Fibroblast of the aortic adventitia (primary cell): ENCODE results near the gene LSP1. TPM values are rescaled to one million over a fixed set of nuclear protein-coding genes. Genes with fewer than 3 reads are reported as not detected.
A peak's percentile ranks its signal among the peaks of the same experiment; 100 is the strongest.

ENCODE experiments used
- DNase-seq: peaks from one replicate; pipeline ENCODE4 v3.0.0-alpha.2; 2010; ENCODE audit warnings: low read depth
- H3K4me3 ChIP-seq: 2 replicates; pipeline ENCODE4 v1.5.1; 2011; ENCODE audit warnings: low read depth, mild to moderate bottlenecking, control low read depth, low read length, moderate library complexity
- total RNA-seq: library from RNA; depleted of rRNA; stranded (reverse); fragments of >200 nt; gene quantifications from 2 replicates; pipeline ENCODE4 v1.2.3, GENCODE V29; 2012; ENCODE audit warnings: low replicate concordance
- TF ChIP-seq, protein P1 (sequence below): IDR thresholded peaks from 2 replicates; pipeline ENCODE4 v1.5.1; 2011; ENCODE audit warnings: mild to moderate bottlenecking, low read length, control low read depth, inconsistent platforms; ENCODE audit not compliant: insufficient read depth

Gene LSP1
- total RNA-seq, 1 donor: 40.2 TPM

DNA sequence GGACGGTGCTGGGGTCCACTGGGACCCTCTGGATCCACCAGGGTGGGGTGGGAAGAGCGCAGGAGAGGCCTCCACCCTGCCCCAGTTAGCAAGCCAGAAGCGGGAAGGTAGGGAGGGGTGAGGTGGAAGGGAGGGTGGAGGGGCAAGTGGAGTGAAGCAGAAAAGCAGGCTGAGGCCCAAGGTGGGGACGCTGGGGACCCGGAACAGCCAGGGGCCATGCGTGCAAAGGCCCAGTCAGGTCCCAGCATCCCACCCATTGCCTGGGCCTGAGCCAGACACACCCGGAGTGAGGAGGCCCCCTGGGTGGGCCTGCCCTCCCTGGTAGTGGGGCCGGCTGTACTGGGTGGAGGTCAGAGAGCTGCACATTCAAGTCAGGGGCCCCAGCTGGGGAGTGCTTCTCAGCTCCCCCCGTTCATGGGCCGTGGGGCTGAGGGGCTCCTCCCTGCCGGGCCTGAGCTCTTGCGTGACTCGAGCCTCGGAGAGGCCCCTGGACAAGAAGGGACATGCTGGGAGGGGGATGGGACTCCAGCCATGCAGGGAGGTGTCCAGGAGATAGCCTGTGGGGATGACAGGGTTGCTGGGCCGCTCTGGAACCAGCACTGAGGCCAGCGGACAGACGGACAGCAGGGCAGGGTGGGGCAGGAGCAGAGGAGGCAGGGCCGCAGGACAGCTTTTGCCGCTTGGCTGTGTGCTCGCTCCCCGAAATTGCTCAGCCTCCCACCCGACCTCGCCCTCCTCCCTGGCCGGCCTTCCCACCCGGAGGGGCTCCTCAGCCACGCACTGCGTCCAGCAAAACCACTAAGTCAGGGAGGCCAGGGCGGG, 74.4 kb downstream of the LSP1 start:
- H3K4me3 ChIP-seq: no peak overlapping the region
- DNase-seq: peak; percentile 25
- TF ChIP-seq, protein P1, sequence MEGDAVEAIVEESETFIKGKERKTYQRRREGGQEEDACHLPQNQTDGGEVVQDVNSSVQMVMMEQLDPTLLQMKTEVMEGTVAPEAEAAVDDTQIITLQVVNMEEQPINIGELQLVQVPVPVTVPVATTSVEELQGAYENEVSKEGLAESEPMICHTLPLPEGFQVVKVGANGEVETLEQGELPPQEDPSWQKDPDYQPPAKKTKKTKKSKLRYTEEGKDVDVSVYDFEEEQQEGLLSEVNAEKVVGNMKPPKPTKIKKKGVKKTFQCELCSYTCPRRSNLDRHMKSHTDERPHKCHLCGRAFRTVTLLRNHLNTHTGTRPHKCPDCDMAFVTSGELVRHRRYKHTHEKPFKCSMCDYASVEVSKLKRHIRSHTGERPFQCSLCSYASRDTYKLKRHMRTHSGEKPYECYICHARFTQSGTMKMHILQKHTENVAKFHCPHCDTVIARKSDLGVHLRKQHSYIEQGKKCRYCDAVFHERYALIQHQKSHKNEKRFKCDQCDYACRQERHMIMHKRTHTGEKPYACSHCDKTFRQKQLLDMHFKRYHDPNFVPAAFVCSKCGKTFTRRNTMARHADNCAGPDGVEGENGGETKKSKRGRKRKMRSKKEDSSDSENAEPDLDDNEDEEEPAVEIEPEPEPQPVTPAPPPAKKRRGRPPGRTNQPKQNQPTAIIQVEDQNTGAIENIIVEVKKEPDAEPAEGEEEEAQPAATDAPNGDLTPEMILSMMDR: no peak

- no peak overlapping the region for H3K4me3 ChIP-seq
- TF ChIP-seq, protein P1: no peak
- DNase-seq: no peak
These were observed 75.1 kb downstream of the LSP1 start for GRCh38 chr11:1927848-1928469.

DNA sequence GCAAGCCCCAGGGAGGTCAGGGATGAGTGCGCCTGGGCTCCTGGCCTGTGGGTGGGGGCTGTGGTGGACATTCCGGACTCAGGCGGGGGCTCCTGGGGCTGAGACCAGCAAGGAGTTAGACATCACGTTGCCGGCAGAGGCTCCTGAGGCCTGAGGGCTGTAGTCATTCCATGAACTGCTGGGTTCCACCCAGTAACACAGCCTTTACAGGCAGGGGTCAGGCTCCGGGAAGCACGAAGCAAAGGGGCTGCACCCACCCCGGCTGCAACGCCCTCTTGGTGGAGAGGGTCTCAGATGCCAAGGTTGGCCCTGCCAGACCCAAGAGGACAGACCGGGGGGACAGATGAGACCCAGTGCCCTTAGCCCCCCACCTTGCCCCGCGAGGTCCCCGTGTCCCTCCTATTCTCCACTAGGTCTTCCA, 75.6 kb downstream of the LSP1 start:
- H3K4me3 ChIP-seq: no peak overlapping the region
- TF ChIP-seq, protein P1: no peak
- no peak for DNase-seq

DNA sequence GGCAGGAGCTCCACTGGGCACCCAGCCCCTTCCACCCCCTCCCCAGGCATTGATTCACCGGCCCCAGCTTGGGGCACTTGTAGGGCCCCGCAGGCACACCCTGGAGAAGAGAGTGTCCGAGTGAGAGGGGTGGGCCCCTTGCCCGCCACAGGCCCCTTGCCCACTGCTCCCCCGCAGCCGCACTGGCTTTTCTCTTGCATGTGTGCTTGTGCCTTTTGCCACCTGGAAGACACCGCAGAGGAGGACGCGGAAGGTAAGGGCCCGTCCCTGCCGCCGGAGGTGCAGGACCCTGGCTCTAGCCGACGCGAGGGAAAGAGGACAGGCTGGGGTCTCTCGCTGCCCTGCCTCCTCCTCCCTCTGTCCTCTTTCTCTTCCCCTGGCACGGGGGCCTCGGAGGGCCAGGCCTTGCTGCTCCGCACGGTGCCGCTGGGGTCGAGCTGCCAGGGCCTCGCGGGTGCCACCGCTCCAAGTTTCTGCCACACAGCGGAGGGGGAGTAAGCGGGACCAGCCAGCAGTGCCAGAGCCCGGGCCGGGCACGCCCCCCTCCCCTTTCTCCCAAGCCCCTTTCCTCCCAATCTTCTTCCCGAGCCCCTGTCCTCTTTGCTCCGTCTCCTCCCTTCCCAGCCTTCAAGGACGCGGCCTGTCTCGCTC, 76.1 kb downstream of the LSP1 start:
- TF ChIP-seq, protein P1: no peak
- no peak for DNase-seq
- H3K4me3 ChIP-seq: no peak overlapping the region

- H3K4me3 ChIP-seq: no peak overlapping the region
- TF ChIP-seq, protein P1: no peak
- DNase-seq: no peak
These were observed 77.0 kb downstream of the LSP1 start for GRCh38 chr11:1929621-1930461.

GRCh38 chr11:1930462-1930830, 77.6 kb downstream of the LSP1 start:
- TF ChIP-seq, protein P1: no peak
- H3K4me3 ChIP-seq: no peak overlapping the region
- peak; percentile 31 for DNase-seq
